ENCODE measurements around the gene KCNH5.

The KCNH5 gene, protein sequence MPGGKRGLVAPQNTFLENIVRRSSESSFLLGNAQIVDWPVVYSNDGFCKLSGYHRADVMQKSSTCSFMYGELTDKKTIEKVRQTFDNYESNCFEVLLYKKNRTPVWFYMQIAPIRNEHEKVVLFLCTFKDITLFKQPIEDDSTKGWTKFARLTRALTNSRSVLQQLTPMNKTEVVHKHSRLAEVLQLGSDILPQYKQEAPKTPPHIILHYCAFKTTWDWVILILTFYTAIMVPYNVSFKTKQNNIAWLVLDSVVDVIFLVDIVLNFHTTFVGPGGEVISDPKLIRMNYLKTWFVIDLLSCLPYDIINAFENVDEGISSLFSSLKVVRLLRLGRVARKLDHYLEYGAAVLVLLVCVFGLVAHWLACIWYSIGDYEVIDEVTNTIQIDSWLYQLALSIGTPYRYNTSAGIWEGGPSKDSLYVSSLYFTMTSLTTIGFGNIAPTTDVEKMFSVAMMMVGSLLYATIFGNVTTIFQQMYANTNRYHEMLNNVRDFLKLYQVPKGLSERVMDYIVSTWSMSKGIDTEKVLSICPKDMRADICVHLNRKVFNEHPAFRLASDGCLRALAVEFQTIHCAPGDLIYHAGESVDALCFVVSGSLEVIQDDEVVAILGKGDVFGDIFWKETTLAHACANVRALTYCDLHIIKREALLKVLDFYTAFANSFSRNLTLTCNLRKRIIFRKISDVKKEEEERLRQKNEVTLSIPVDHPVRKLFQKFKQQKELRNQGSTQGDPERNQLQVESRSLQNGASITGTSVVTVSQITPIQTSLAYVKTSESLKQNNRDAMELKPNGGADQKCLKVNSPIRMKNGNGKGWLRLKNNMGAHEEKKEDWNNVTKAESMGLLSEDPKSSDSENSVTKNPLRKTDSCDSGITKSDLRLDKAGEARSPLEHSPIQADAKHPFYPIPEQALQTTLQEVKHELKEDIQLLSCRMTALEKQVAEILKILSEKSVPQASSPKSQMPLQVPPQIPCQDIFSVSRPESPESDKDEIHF

GRCh38 chr14:63045234-63045611 is at the start of gene KCNH5:
Gene KCNH5, minus strand, starts transcription at chr14:63045458. Its CDS starts 272 bp downstream, at chr14:63045186.
- Mint-ChIP-seq H3K4me1 (peaks cover 4 to 11% of the 10 kb centered on the region in 2 donors), H3K4me3 (peak within 1 kb of the TSS; percentile 30 to 46), H3K27me3 (peaks cover 33 to 39% of the 10 kb centered on the region in 2 donors), H3K36me3 (no peaks in the 10 kb centered on the region), H3K27ac (no peak within 1 kb of the TSS), H3K9me3 (no peaks in the 10 kb centered on the region)
- DNase-seq: no peak
- ATAC-seq (replicated peaks): peak; percentile 60 to 63

DNA sequence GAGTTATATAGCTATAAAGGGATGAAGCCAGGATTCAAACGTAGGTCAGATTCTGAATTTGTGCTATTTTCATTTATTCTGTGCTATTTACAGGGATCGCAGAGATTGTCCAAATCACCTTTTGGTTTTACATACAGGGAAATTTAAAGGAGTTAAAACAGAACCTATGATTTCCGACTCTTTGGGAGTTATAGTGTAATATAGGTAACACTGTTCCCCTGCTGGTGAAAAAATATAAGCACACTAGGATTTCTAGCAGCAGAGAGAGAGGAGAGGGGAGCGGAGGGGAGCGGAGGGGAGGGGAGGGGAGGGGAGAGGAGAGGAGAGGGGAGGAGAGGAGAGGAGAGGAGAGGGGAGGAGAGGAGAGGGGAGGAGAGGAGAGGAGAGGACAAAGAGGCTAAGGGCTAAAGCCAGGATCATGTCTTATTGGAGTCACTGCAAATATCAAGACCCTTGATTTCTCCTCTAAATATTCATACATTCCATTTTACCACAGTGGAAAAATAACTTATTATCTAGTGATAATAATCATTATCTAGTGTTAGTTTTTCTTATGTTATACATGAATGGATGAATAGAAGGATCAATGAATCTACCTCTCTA is 46.2 kb upstream of the KCNH5 start:
- Mint-ChIP-seq H3K4me1 (no peaks in the 10 kb centered on the region), H3K36me3 (no peaks in the 10 kb centered on the region), H3K9me3 (peaks cover 0 to 4% of the 10 kb centered on the region in 2 donors), H3K4me3 (no peak overlapping the region), H3K27me3 (no peaks in the 10 kb centered on the region), H3K27ac (no peak overlapping the region)
- DNase-seq: no peak
- ATAC-seq (replicated peaks): no peak

DNA sequence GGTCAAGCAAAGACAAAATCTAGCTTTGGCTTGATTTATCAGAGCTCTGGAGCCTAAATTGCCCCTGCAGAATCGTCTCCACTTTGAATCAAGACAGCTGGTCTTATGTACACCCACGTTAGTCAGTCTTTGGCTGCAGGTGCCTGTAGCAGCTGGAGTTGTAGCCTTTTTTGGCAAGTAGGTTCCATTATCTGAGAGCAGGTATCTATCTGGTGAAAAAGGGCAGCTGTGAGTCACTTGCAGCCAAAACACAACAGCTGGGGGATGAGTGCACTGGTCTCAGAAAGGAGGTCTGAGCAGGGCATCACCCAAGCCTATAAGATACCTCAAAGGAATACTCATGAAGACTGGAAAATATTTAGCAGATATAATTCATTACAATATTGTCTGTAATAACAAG is 43.6 kb upstream of the KCNH5 start:
- H3K4me3 Mint-ChIP-seq: no peak overlapping the region
- DNase-seq (no peak), ATAC-seq (replicated peaks) (no peak)
- H3K4me1 Mint-ChIP-seq: no peaks in the 10 kb centered on the region
- no peaks in the 10 kb centered on the region for H3K27me3 Mint-ChIP-seq
- no peaks in the 10 kb centered on the region for H3K36me3 Mint-ChIP-seq
- H3K27ac Mint-ChIP-seq: no peak overlapping the region
- H3K9me3 Mint-ChIP-seq: peaks cover 0 to 9% of the 10 kb centered on the region in 2 donors

DNA sequence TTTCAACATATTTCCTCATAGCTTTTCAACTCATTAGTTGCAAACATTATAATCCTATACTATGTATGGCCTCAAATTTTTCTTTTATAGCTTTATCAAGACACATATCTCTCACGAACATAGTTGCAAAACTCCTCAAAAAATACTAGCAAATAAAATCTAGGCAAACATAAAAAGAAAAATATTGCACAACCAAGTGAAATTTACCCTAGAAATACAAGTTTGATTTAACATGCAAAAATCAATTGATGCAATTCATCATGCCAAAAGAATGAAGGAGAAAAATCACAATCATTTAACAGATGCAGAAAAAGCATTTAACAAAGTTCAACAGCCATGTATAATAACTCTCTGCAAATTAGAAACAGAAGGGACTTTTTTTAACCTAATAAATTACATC is 33.3 kb upstream of the KCNH5 start:
- Mint-ChIP-seq H3K4me1 (no peaks in the 10 kb centered on the region), H3K4me3 (no peak overlapping the region), H3K27ac (no peak overlapping the region), H3K9me3 (peaks cover 0 to 4% of the 10 kb centered on the region in 2 donors), H3K27me3 (no peaks in the 10 kb centered on the region), H3K36me3 (no peaks in the 10 kb centered on the region)
- no peak for ATAC-seq (replicated peaks)
- DNase-seq: no peak

GRCh38 chr14:63076488-63076887 is 31.2 kb upstream of the KCNH5 start:
- DNase-seq: no peak
- no peak for ATAC-seq (replicated peaks)
- H3K36me3 Mint-ChIP-seq: no peaks in the 10 kb centered on the region
- H3K4me1 Mint-ChIP-seq: no peaks in the 10 kb centered on the region
- no peaks in the 10 kb centered on the region for H3K27me3 Mint-ChIP-seq
- peaks cover 0 to 4% of the 10 kb centered on the region in 2 donors for H3K9me3 Mint-ChIP-seq
- H3K27ac Mint-ChIP-seq: no peak overlapping the region
- no peak overlapping the region for H3K4me3 Mint-ChIP-seq

DNA sequence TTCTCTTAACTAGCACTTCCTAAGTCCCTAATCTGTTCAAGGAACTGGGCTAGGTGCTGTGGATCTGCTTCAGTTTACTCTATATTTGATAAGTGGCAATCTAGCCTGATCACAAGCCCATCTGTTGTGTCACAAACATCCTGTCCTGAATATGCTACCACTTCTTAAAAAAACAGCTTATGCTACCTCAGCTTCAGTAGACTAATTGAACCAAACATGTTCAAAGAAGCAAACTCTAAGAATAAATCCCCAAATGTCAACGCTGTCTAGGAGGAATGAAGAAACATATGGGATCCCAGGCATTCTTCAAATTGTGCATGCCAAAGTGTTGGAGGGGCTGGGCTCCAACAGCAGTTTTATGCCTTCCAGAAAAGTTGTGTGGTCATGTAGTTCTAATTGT is 10.4 kb upstream of the KCNH5 start:
- Mint-ChIP-seq H3K4me1 (no peaks in the 10 kb centered on the region), H3K27me3 (no peaks in the 10 kb centered on the region), H3K36me3 (no peaks in the 10 kb centered on the region), H3K27ac (no peak overlapping the region), H3K4me3 (no peak overlapping the region), H3K9me3 (peaks cover 0 to 2% of the 10 kb centered on the region in 2 donors)
- DNase-seq (no peak), ATAC-seq (replicated peaks) (no peak)

DNA sequence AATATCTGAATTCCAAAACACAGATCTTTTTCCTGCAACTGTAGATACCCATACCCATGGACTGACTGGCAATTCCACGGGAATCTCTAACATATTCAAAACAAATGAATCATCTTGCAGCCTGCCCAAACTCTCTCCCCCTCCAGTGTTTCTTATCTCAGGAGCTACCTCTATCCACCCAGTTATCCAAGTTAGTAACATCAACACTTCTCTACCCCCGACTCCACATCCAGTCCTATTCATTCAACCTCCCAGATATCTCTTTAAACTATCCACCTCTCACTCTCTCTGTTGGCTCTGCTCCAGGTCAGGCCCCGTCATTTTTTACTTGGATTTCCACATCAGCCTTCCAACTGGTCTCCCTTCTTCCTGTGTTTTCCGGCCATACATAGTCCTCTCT is 6.7 kb upstream of the KCNH5 start:
- ATAC-seq (replicated peaks) (no peak), DNase-seq (no peak)
- Mint-ChIP-seq H3K27ac (no peak overlapping the region), H3K9me3 (peaks cover 0 to 2% of the 10 kb centered on the region in 2 donors), H3K27me3 (peaks cover 6 to 8% of the 10 kb centered on the region in 2 donors), H3K4me1 (no peaks in the 10 kb centered on the region), H3K4me3 (no peak overlapping the region), H3K36me3 (no peaks in the 10 kb centered on the region)

DNA sequence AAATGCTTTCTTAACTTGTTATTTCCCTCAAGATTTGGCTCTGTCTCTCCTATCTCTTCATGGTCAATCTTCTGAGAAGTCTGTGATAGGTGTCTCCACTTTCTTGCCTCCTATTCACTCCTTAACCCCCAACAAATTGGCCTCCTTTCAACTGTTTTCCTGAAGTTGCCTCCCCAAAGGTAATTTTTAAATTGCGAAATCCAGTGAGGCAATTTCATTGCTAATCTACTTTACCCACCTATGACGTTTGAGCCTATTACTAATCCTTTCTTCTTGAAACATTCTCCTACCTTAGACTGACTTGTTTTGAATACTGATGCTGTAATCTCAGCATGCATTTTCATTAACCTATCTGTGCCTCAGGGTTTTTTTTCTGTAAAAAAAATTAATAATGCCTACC is 6.0 kb upstream of the KCNH5 start:
- no peak for ATAC-seq (replicated peaks)
- H3K9me3 Mint-ChIP-seq: peaks cover 0 to under 1% of the 10 kb centered on the region in 2 donors
- H3K36me3 Mint-ChIP-seq: no peaks in the 10 kb centered on the region
- DNase-seq: no peak
- no peak overlapping the region for H3K27ac Mint-ChIP-seq
- no peak overlapping the region for H3K4me3 Mint-ChIP-seq
- peaks cover 13 to 15% of the 10 kb centered on the region in 2 donors for H3K27me3 Mint-ChIP-seq
- peaks cover 2 to 3% of the 10 kb centered on the region in 2 donors for H3K4me1 Mint-ChIP-seq

DNA sequence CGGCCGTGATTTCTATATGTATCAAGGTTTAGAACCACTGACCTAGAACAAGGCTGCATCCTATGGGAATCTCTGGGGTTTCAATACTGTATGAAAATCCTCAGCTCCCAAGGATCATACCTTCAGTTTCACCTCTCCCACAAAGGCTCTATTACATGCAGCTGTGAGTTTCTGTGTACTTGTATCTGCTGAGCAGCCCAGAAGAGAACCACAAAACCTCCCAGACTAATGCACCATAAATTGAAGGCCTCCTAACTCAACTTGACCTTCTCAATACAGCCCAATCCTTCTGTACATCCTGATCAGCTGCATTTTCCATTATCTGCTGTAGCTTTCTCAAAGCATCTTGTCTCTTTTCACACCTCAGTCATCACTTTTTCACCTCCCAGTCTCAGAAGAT is 5.4 kb upstream of the KCNH5 start:
- Mint-ChIP-seq H3K27ac (no peak overlapping the region), H3K27me3 (peaks cover 18 to 19% of the 10 kb centered on the region in 2 donors), H3K4me1 (peaks cover 2 to 6% of the 10 kb centered on the region in 2 donors), H3K36me3 (no peaks in the 10 kb centered on the region), H3K9me3 (no peaks in the 10 kb centered on the region), H3K4me3 (no peak overlapping the region)
- ATAC-seq (replicated peaks) (no peak), DNase-seq (no peak)

DNA sequence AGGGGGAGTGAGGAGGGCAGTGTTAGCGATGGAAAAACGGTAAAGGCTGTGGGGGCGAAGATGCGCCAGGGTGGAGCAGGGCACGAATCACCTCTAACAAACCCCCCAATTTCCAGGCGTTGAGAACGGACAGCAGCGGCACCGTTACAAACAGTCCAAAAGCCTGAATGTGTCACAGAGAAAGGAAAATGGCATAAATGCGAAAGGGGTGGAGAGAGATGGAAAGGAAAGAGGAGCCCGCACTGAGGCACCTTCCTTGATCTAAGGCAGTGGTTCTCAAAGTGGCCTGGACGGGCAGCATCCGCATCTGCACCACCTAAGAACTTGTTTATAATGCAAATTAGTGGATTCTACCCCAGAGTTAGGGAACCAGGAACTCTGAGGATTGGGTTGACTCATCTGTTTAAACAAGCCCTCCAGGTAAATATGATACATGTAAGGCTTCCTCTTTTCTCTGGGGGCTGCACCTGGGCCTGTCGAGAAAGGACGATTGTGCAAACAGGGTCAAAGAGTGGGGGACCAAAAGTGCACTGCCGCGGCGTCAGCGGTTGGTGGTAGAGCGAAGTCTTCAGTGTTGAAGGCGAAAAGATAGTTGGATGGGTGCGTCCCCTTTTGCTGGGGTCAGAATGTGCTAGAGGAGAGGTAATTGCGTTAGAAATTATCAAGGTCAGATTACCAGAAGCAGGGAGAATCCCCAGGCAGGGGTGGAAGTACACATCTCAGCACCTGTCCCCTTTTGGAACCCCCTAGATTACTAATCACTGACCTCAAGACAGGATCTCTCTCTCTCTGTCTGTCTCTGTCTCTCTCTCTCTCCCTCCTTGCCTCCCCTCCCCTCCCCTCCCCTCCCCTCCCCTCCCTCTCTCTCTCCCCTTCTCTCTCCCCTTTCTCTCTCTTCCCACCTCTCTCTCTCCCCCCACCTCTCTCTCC is 1.3 kb upstream of the KCNH5 start:
- Mint-ChIP-seq H3K27me3 (peaks cover 33 to 39% of the 10 kb centered on the region in 2 donors), H3K36me3 (no peaks in the 10 kb centered on the region), H3K4me1 (peaks cover 4 to 11% of the 10 kb centered on the region in 2 donors), H3K27ac (no peak overlapping the region), H3K9me3 (no peaks in the 10 kb centered on the region), H3K4me3 (no peak overlapping the region)
- DNase-seq (no peak), ATAC-seq (replicated peaks) (peak; percentile 25 to 71)

- ATAC-seq (replicated peaks) (peak; percentile 23 to 25), DNase-seq (no peak)
- peaks cover 33 to 39% of the 10 kb centered on the region in 2 donors for H3K27me3 Mint-ChIP-seq
- no peaks in the 10 kb centered on the region for H3K36me3 Mint-ChIP-seq
- no peaks in the 10 kb centered on the region for H3K9me3 Mint-ChIP-seq
- H3K4me3 Mint-ChIP-seq: peak overlapping the region in 1 of 2 donors; percentile 46
- H3K4me1 Mint-ChIP-seq: peaks cover 4 to 11% of the 10 kb centered on the region in 2 donors
- no peak overlapping the region for H3K27ac Mint-ChIP-seq
Observed at GRCh38 chr14:63045612-63046320, 508 bp upstream of the KCNH5 start.

DNA sequence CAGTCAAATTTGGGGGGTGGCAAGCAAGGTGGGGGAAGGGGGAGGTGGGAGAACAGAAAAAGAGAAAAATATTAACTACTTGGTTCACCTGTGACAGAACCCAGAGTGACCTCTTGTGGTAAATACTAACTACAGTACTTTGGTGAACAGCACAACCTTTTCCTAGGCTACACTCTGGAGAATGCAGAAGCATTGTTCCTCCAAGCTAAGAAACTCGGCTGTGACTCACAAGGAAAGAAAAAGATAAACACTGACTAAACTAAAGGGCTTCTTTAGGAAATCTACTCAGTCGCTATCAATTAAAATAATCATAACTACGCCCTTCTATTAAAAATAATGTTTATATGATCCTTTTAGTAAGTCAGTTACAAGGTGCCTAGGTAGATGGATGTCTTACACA is 5.4 kb downstream of the KCNH5 start:
- Mint-ChIP-seq H3K4me3 (no peak overlapping the region), H3K36me3 (no peaks in the 10 kb centered on the region), H3K4me1 (peaks cover 0 to 1% of the 10 kb centered on the region in 2 donors), H3K27ac (no peak overlapping the region), H3K9me3 (no peaks in the 10 kb centered on the region), H3K27me3 (peaks cover 12% of the 10 kb centered on the region in 2 donors)
- peak in 1 of 2 donors; percentile 39 for ATAC-seq (replicated peaks)
- DNase-seq: no peak

DNA sequence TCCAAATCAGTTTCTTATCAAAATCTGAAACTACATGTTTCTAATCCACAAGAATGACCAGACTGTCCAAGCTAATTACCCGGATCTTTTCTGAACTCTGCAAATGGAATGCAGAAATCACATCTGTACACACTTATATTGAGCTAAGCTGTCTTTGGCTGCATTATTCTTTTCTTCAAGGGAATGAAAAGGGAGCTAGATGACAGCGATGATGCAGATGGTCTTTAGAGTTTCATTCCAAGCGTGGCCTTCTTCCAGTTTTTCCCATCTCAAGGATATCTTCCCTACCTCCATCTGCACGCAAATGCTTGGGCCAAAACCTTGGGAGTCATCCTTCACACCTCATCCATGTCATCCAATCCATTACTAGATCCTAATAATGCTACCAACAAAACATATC is 12.6 kb downstream of the KCNH5 start:
- no peaks in the 10 kb centered on the region for H3K27me3 Mint-ChIP-seq
- no peak for DNase-seq
- H3K9me3 Mint-ChIP-seq: no peaks in the 10 kb centered on the region
- no peaks in the 10 kb centered on the region for H3K36me3 Mint-ChIP-seq
- no peak overlapping the region for H3K4me3 Mint-ChIP-seq
- H3K4me1 Mint-ChIP-seq: no peaks in the 10 kb centered on the region
- H3K27ac Mint-ChIP-seq: no peak overlapping the region
- ATAC-seq (replicated peaks): no peak

All from stimulated activated naive B cell treated with anti-CD40 and anti-IgM and Interleukin-4, amounts not matched to agents 10 μg/mL and 1 μg/mL and 100 μg/mL, for 72 hours (primary cell).